HFF-Myc (cell line): ENCODE results near the gene AXIN1.
"Not testable (repeated sequence)": the region's sequence is repeated elsewhere in the genome, so short reads cannot be mapped to it uniquely, and the experiment has no call there.

Experiments
- DNase-seq: peaks from one replicate; pipeline ENCODE4 v3.0.0-alpha.2; 2011; ENCODE audit warnings: low read depth; ENCODE audit errors: extremely low read depth
- H3K4me3 ChIP-seq: replicated peaks from 2 replicates; pipeline ENCODE4 v1.5.1; 2011; ENCODE audit warnings: low read depth, mild to moderate bottlenecking, control low read depth, low read length
- TF ChIP-seq, protein P1 (sequence below): IDR thresholded peaks from 2 replicates; pipeline ENCODE4 v1.5.1; 2012; ENCODE audit warnings: mild to moderate bottlenecking, low read depth, low read length, control low read depth; ENCODE audit errors: missing control alignments

AXIN1 gene

DNA sequence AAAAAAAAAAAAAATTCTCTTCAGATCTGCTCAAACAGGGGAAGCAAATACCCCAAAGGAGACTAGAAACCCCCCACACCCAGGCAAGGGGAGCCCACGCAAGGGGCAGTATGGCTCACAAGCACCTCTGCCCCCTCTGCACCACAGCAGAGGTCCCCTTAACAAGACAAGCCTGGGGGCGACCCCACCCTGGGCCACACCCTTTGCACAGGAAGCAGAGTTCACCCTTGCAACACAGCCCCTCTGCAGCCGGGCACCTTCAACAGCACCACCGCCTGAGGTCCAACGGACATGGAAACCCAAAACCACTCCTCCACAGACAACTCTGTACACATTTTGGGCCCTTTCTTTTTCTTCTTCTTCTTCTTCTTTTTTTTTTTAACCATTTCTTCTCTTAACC lies 12.8 kb downstream of the AXIN1 start:
- TF ChIP-seq, protein P1, sequence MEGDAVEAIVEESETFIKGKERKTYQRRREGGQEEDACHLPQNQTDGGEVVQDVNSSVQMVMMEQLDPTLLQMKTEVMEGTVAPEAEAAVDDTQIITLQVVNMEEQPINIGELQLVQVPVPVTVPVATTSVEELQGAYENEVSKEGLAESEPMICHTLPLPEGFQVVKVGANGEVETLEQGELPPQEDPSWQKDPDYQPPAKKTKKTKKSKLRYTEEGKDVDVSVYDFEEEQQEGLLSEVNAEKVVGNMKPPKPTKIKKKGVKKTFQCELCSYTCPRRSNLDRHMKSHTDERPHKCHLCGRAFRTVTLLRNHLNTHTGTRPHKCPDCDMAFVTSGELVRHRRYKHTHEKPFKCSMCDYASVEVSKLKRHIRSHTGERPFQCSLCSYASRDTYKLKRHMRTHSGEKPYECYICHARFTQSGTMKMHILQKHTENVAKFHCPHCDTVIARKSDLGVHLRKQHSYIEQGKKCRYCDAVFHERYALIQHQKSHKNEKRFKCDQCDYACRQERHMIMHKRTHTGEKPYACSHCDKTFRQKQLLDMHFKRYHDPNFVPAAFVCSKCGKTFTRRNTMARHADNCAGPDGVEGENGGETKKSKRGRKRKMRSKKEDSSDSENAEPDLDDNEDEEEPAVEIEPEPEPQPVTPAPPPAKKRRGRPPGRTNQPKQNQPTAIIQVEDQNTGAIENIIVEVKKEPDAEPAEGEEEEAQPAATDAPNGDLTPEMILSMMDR = no peak
- no peak overlapping the region for H3K4me3 ChIP-seq
- no peak for DNase-seq

DNA sequence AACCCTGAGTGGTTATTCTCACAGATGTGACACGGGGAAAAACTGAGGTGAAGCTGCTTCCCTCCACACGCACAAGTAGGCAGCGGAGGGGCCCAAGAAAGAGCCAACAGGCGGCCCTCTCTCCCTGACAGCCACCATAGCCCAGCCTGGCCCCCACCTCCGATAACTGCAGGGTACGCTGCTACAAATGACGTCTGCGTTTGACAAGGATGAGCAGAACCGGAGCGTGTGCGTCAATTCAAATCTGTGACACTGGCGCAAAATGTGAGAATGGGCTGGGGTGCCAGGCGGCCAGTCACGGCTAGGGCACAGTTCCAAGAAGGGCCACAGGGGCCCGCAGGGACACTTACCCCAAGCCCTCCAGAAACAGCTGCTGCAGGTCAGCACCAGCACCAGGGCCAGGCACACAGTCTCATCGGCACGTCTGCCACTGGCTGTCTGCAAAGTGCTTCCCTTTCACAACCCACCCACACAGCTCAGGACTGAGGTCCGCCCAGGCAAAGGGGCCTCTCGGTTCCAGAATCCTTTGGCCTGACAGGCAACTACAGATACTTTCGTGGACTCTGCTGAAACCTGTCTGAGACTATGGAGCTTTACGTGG lies 14.4 kb downstream of the AXIN1 start:
- TF ChIP-seq, protein P1 = no peak
- no peak for DNase-seq
- no peak overlapping the region for H3K4me3 ChIP-seq

DNA sequence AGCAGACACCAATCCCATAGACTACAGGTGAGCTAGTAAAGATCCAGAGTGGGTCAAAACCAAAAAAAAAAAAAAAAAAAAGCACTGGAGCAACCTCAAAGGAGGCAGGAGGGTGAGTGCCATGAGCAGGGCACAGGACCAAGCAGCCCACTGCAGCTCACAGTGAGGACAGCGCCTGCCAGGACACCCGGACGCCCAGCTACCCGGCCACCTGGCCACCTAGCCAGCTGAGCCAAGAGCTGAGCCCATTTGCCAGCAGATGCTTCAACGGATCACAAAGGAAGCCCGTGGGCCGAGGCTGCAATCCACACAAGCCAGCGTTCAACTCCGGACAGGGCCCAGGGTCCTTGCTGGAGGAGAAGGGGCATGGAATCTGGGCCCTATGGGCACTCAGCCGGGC lies 15.1 kb downstream of the AXIN1 start:
- DNase-seq = no peak
- TF ChIP-seq, protein P1 = no peak
- no peak overlapping the region for H3K4me3 ChIP-seq

DNA sequence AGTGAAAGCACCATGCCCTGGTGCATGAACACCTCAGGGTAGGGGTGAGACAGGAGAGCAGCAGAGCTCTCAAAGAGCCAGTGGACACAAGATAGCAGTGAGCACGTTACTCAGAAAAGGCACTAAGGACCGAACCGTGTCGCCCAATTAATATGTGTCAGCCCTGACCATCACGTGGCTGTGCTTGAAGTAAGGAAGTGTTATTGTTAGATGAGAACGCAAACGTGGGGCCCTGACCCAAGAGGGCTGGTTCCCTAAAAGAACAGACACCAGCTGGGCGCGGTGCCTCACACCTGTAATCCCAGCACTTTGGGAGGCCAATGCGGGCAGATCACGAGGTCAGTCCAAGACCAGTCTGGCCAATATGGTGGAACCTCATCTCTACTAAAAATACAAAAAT lies 16.3 kb downstream of the AXIN1 start:
- no peak for DNase-seq
- H3K4me3 ChIP-seq = no peak overlapping the region
- TF ChIP-seq, protein P1 = no peak

- H3K4me3 ChIP-seq, DNase-seq: not testable (repeated sequence)
These were observed 17.5 kb downstream of the AXIN1 start for GRCh38 chr16:334861-335632.

DNA sequence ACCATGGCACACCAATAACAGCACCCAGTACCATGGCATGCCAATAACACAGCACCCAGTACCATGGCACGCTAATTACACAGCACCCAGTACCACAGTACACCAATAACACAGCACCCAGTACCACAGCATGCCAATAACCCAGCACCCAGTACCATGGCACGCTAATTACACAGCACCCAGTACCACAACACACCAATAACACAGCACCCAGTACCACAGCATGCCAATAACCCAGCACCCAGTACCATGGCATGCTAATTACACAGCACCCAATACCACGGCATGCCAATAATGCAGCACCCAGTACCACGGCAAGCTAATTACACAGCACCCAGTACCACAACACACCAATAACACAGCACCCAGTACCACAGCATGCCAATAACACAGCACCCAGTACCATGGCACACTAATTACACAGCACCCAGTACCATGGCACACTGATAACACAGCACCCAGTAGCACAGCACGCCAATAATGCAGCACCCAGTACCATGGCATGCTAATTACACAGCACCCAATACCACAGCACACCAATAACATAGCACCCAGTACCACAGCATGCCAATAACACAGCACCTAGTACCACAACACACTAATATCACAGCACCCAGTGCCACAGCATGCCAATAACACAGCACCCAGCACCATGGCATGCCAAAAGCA lies 18.2 kb downstream of the AXIN1 start:
- not testable (repeated sequence) for H3K4me3 ChIP-seq, DNase-seq

DNA sequence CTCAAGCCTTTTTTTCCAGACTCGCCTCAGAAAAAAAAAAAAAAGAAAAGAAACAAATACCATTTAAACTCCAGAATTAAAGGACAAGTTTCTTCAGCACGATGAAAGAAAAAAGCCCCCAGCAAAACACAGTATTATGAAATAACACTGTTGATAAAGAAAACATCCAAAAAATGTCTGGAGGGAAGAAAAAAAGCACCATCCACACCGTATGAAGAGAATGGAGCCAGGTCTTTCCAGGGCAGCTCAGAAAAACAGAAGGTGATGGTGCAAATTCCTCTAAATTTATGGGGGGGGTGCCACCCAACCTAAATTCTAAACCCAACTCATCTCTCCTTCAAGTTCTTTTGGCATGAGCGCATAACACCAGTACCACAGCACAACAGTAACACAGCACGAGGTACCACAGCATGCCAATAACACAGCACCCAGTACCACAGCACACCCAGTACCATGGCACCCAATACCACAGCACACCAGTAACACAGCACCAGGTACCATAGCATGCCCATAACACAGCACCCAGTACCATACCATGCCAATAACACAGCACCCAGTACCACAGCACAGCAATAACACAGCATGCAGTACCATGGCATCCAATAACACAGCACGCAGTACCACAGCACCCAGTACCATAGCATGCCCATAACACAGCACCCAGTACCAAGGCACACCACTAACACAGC lies 19.0 kb downstream of the AXIN1 start:
- no peak for DNase-seq
- no peak overlapping the region for H3K4me3 ChIP-seq
- TF ChIP-seq, protein P1 = no peak

- peak overlapping the region; percentile 24; the same call in 1 of the 2 replicates for H3K4me3 ChIP-seq
- peak; percentile 48 for DNase-seq
These were observed 21.2 kb downstream of the AXIN1 start for GRCh38 chr16:331181-331814.
